Skeletal muscle satellite cell (primary cell): Measurements from ENCODE around the gene PNMA8C. TPM values are rescaled to one million over a fixed set of nuclear protein-coding genes. Genes with fewer than 3 reads are reported as not detected.

ENCODE experiments used
- H3K27me3 ChIP-seq: 2 replicates; pipeline ENCODE4 v1.7.0; 2013; ENCODE audit warnings: low read length; ENCODE audit not compliant: control insufficient read depth, insufficient read depth
- H3K36me3 ChIP-seq: 2 replicates; pipeline ENCODE4 v1.7.0; 2013; ENCODE audit warnings: mild to moderate bottlenecking, control low read depth, low read length; ENCODE audit not compliant: insufficient read depth
- H3K4me1 ChIP-seq: 2 replicates; pipeline ENCODE4 v1.7.0; 2013; ENCODE audit warnings: low read length; ENCODE audit not compliant: control insufficient read depth, insufficient read depth
- H3K4me2 ChIP-seq: 2 replicates; pipeline ENCODE4 v1.7.0; 2013; ENCODE audit warnings: mild to moderate bottlenecking, low read length
- H3K4me3 ChIP-seq: 2 replicates; pipeline ENCODE4 v1.7.0; 2013; ENCODE audit warnings: low read length
- H3K9ac ChIP-seq: 2 replicates; pipeline ENCODE4 v1.7.0; 2013; ENCODE audit warnings: mild to moderate bottlenecking, low read depth, low read length, moderate library complexity
- H3K9me3 ChIP-seq: replicated peaks from 2 replicates; pipeline ENCODE4 v1.7.0; 2013; ENCODE audit warnings: mild to moderate bottlenecking, control low read depth, low read length
- total RNA-seq: library from RNA; depleted of rRNA; stranded (reverse); fragments of >200 nt; gene quantifications from 2 replicates; pipeline ENCODE4 v1.2.3, GENCODE V29; 2012; rRNA removed

Gene PNMA8C
- under 0.01 TPM in 1 of 2 replicates, not detected in the other for total RNA-seq

DNA sequence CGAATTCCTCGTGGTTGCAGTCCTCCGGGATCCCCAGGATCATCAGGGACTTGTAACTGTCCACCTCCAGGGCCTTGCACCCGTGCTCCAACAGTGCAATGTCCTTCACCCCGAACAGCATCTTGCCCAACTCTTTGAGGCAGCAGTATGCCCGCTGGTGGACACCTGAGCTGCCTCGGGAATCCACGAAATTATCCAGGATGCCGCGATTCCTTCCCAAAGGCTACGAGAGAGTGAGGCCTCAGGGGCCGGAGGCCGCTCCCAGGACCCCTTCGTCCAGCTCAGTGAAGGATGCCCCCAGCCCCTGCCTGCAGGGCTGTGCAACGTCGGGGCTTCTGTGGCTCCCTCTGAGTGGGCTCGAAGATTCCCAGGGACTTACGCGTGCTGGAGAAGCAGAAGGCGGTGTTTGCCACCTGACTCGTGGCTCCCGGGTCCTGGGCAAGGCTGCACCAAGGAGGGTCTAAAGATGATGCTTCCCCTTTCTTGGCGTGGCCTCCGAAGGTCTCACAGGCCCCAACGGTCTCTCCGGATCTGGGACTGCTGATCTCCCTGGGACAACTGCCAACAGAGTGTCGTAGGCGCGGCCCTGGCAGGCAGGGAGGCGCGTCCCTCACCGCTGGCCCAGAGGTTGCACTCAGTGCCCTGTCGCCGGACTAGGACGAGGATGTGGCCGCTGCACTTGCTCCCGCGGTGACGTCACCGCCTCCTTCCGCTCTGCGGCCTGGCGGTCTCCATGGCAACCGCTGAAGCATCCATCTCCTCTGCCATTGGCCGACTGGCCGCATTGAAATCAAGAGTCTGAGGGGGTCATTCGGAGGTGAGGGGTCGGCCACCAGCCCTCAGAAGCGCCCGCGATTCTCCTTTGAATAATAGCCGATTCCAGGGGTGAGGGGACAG lies at the start of gene PNMA8C:
PNMA8C (minus strand) TSS at position 698 of the 897 bp plus-strand sequence; CDS start at position 121, 577 bp downstream.
- Histone ChIP-seq H3K4me3 (peak within 1 kb of the TSS; percentile 58), H3K4me2 (peak within 1 kb of the TSS; percentile 81), H3K27me3 (peaks cover 7% of the 10 kb centered on the region), H3K4me1 (peaks cover 13% of the 10 kb centered on the region), H3K9ac (no peak within 1 kb of the TSS), H3K9me3 (no peaks in the 10 kb centered on the region), H3K36me3 (no peaks in the 10 kb centered on the region)

DNA sequence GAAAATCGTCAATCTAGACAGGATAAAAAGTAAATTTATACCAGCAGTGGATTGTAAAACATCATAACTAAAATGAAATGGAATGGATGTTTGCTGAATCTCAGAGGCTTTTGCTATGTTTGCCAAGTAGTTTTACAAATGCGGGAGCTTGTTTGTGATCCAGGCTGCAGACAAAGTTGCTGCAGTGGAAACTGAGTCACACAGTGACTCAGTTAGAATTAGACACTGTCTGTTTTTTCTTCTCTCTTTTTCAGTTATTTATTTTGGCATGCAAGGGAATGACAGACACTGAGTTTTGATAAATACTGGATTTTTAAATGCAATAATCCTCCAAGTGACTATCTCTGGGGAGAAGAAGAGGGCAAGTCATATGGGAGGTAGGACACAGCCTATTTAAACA lies 47.2 kb upstream of the PNMA8C start:
- peak overlapping the region; percentile 48 for H3K4me2 ChIP-seq
- no peaks in the 10 kb centered on the region for H3K9me3 ChIP-seq
- H3K4me3 ChIP-seq = no peak overlapping the region
- peak overlapping the region; percentile 20 for H3K9ac ChIP-seq
- H3K4me1 ChIP-seq = peaks cover 52% of the 10 kb centered on the region
- no peaks in the 10 kb centered on the region for H3K36me3 ChIP-seq
- no peaks in the 10 kb centered on the region for H3K27me3 ChIP-seq

- no peaks in the 10 kb centered on the region for H3K27me3 ChIP-seq
- no peak overlapping the region for H3K9ac ChIP-seq
- no peak overlapping the region for H3K4me3 ChIP-seq
- peaks cover 51% of the 10 kb centered on the region for H3K4me1 ChIP-seq
- H3K4me2 ChIP-seq = no peak overlapping the region
- H3K9me3 ChIP-seq = no peaks in the 10 kb centered on the region
- H3K36me3 ChIP-seq = no peaks in the 10 kb centered on the region
These were observed 45.5 kb upstream of the PNMA8C start for GRCh38 chr19:46474211-46474610.

DNA sequence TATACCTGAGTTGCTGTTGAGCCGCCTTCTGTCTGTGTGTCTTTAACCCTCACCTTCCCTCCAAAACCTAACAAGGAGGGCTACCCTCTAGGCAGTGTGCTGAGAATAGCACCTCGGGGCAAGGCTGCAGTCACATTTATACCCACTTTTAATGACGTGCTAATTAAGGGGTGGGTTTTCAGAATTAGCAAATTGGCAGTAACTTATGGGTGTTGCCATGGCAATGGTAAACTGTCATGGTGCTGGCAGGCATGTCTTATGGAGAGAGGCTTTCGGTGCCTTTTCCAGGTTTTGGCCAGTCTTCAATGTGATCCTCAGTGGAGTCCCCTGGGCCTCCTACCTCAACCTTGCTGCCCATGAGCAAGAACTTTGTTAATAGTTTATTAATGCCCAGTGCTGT lies 43.9 kb upstream of the PNMA8C start:
- Histone ChIP-seq H3K4me3 (no peak overlapping the region), H3K4me1 (peaks cover 44% of the 10 kb centered on the region), H3K36me3 (no peaks in the 10 kb centered on the region), H3K27me3 (no peaks in the 10 kb centered on the region), H3K9ac (no peak overlapping the region), H3K9me3 (no peaks in the 10 kb centered on the region), H3K4me2 (no peak overlapping the region)

DNA sequence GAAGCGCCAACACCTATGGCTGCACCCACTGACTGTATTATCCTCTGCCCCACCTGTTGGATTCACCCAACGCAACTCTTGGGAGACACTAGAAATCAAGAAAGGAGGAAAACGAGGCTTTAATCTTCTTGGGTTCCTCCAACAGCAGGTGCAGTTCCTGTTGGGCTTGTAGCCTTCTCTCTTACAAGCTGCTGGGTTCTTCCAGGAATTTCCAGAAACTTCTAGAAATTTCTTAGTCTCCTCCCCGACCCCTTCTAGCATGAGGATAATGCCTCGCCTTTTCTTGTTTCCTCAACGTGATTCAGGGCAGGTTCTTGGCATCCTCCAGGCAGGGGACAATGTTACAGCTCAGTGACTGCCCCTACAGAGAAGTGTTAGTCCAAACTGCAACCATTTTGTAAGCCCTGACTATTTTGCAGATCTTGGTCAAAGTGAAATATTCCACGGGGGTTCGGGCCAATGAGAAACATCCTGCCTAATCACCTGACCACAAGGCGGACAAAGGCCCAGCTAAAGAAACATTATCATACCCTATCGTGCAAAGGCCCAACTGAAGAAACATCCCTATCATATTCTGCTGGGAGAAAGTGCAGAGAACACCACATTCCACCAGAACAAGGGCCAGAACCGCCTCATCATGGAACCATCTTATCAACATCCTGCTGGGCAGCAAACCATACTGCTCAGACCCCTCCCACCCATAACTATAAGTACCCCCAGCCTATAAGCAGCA lies 43.2 kb upstream of the PNMA8C start:
- Histone ChIP-seq H3K4me3 (peak overlapping the region; percentile 69), H3K9me3 (no peaks in the 10 kb centered on the region), H3K4me1 (peaks cover 50% of the 10 kb centered on the region), H3K4me2 (peak overlapping the region; percentile 93), H3K36me3 (no peaks in the 10 kb centered on the region), H3K9ac (peak overlapping the region; percentile 71), H3K27me3 (no peaks in the 10 kb centered on the region)

GRCh38 chr19:46471116-46471733 lies 42.5 kb upstream of the PNMA8C start, which contains the start of gene PNMA8A:
TSS of gene PNMA8A (minus strand) at chr19:46471563. CDS start at chr19:46471035, 528 bp downstream.
- H3K27me3 ChIP-seq = no peaks in the 10 kb centered on the region

DNA sequence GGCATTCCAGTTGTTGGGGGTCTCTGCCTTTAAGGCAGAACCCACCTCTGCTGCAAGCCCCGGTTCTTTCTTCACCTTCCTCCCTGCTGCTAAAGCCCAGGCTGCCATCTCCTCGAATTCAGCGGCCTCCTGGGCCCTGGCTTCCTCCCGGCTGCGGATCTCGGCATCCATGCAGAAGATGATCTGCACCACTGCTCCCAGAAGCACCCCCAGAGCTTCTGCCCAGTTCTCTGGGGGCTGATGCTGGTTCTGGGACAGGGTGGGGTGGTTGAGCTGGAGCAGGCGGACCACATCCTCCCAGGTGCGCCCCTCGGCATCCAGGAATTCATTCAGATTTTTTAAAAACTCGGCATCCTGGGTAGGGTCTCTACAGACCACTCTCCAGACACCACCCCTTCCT lies 41.6 kb upstream of the PNMA8C start:
- H3K36me3 ChIP-seq = no peaks in the 10 kb centered on the region
- peak overlapping the region; percentile 93 for H3K4me2 ChIP-seq
- H3K4me1 ChIP-seq = peaks cover 48% of the 10 kb centered on the region
- H3K9ac ChIP-seq = peak overlapping the region; percentile 71
- peak overlapping the region; percentile 69 for H3K4me3 ChIP-seq
- no peaks in the 10 kb centered on the region for H3K9me3 ChIP-seq
- H3K27me3 ChIP-seq = no peaks in the 10 kb centered on the region

More at GRCh38 chr19:46471116-46471733, 42.5 kb upstream of the PNMA8C start, which contains the start of gene PNMA8A:
- Histone ChIP-seq H3K9me3 (no peaks in the 10 kb centered on the region), H3K4me2 (peak within 1 kb of the TSS; percentile 93), H3K9ac (peak within 1 kb of the TSS; percentile 71), H3K4me3 (peak within 1 kb of the TSS; percentile 69), H3K36me3 (no peaks in the 10 kb centered on the region), H3K4me1 (peaks cover 49% of the 10 kb centered on the region)

- Histone ChIP-seq H3K27me3 (no peaks in the 10 kb centered on the region), H3K36me3 (no peaks in the 10 kb centered on the region), H3K4me1 (peaks cover 45% of the 10 kb centered on the region), H3K4me3 (no peak overlapping the region), H3K9me3 (no peaks in the 10 kb centered on the region), H3K9ac (no peak overlapping the region), H3K4me2 (no peak overlapping the region)
These were observed 40.9 kb upstream of the PNMA8C start for GRCh38 chr19:46469541-46470185.

DNA sequence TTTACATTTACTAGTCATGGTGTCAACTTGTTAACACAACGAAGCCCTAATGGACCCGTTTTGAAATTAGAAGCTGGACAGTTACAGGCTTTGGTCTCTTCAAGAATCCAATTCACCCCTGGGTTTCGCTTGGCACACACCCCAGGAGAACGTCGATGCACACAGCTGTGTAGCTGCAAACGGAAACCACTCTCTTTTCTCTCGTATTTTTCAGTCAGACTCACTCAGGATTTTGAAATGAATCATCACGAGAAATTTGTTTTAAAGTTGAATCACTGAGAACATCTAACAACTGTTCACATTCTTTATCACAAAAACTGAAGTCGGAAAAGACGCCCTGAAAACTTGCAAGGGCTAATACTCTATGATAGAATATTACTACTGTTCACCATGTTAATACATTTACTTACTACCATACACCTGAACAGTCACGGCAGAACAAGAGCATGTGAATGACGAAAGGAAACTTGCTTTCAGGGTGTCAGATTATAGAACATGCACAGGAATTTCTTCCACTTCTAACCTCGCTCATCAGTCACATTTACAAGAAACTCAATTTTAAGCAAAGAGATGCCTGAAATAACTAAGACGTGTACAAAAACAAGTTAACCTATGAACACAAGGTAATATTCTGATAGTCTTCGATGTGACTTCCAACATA lies 37.9 kb upstream of the PNMA8C start:
- no peaks in the 10 kb centered on the region for H3K9me3 ChIP-seq
- peak overlapping the region; percentile 75 for H3K9ac ChIP-seq
- no peaks in the 10 kb centered on the region for H3K27me3 ChIP-seq
- peak overlapping the region; percentile 59 for H3K4me3 ChIP-seq
- peaks cover 34% of the 10 kb centered on the region for H3K4me1 ChIP-seq
- no peaks in the 10 kb centered on the region for H3K36me3 ChIP-seq
- H3K4me2 ChIP-seq = peak overlapping the region; percentile 75

DNA sequence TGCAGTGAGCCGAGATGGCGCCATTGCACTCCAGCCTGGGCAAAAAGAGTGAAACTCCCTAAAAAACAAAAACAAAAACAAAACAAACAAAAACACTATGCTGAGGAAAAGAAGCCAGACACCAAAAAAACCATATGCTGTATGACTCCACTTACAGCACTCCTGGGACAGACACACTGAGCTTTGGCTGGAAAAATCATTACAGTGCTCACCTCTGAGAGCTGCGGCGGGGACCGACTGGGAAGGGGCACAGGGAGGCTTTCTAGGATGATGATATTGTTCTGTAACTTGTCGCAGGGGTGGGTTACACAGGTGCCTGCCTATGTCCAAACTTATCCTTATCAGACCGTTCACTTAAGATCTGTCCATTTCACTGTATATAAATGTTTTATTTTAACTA lies 34.8 kb upstream of the PNMA8C start:
- Histone ChIP-seq H3K36me3 (no peaks in the 10 kb centered on the region), H3K27me3 (no peaks in the 10 kb centered on the region), H3K9ac (no peak overlapping the region), H3K4me3 (no peak overlapping the region), H3K9me3 (no peaks in the 10 kb centered on the region), H3K4me1 (peaks cover 21% of the 10 kb centered on the region), H3K4me2 (no peak overlapping the region)
